Neural crest cell (in vitro differentiated cells): ENCODE results near the gene DOCK10. TPM values are rescaled to one million over a fixed set of nuclear protein-coding genes. Genes with fewer than 3 reads are reported as not detected.
"Not testable (repeated sequence)": the region's sequence is repeated elsewhere in the genome, so short reads cannot be mapped to it uniquely, and the experiment has no call there.

Source experiments
- DNase-seq: peaks from one replicate; pipeline ENCODE4 v3.0.0; 2021; ENCODE audit warnings: low read depth, mixed read lengths, low spot score
- H3K27ac Mint-ChIP-seq: one replicate; pipeline ENCODE4 v1.8.0; 2021; ENCODE audit warnings: mild to moderate bottlenecking, mixed read lengths; ENCODE audit not compliant: unreplicated experiment
- H3K27me3 Mint-ChIP-seq: 2 replicates; pipeline ENCODE4 v1.8.0; 2021; ENCODE audit warnings: low read depth, mild to moderate bottlenecking, mixed read lengths
- H3K36me3 Mint-ChIP-seq: 2 replicates; pipeline ENCODE4 v1.8.0; 2021; ENCODE audit warnings: low read depth, mild to moderate bottlenecking, mixed read lengths
- H3K4me1 Mint-ChIP-seq: 2 replicates; pipeline ENCODE4 v1.8.0; 2021; ENCODE audit warnings: mixed read lengths
- H3K4me3 Mint-ChIP-seq: one replicate; pipeline ENCODE4 v1.8.0; 2021; ENCODE audit warnings: mild to moderate bottlenecking, mixed read lengths
- H3K9me3 Mint-ChIP-seq: 2 replicates; pipeline ENCODE4 v1.8.0; 2021; ENCODE audit warnings: mixed read lengths
- CTCF ChIP-seq: fragments of 200-600 bp; sonication (generic); conservative IDR thresholded peaks from 2 replicates; pipeline ENCODE4 v1.5.0; 2021; ENCODE audit warnings: antibody characterized with exemption, mild to moderate bottlenecking
- total RNA-seq: library from RNA; stranded (reverse); gene quantifications from 2 replicates; pipeline ENCODE4 v1.2.1, GENCODE V29; 2021

The DOCK10 gene
- total RNA-seq, 1 donor from 2014 or later = 29.7 TPM

DNA sequence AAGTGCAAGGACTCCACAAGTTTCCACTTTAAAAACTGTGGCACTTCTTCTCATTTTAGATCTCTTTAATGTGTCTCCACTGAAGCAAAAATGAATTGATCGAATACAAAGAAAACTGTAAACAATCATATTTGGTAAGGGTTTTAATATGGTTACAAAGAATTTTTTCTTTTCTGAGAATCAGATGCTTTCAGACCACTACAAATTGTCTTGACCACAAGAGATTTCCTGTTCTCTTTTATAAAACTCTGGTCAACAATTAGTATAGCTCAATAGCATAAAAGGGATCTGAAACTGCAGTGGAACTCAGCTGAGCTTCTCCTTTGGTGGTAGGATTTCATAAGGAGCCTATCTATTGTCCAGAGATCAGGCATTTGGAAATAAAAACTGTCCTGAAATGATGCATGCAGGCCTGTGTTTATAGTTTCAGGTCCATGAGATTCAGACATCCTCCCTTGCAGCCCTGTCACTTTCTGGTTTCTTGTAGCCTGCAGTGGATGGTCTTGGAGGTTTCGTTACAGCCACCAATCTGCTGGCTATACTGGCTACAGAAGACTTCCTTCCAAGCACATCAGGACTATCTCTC is 120.0 kb downstream of the DOCK10 start:
- DNase-seq = no peak
- no peak overlapping the region for H3K4me3 Mint-ChIP-seq
- no peak overlapping the region for H3K27ac Mint-ChIP-seq
- H3K27me3 Mint-ChIP-seq = no peaks in the 10 kb centered on the region
- H3K4me1 Mint-ChIP-seq = peaks cover 7% of the 10 kb centered on the region
- H3K9me3 Mint-ChIP-seq = no peaks in the 10 kb centered on the region
- TF ChIP-seq CTCF = no peak
- peaks cover 6% of the 10 kb centered on the region for H3K36me3 Mint-ChIP-seq

GRCh38 chr2:224919472-224920110 is 122.7 kb downstream of the DOCK10 start:
- no peaks in the 10 kb centered on the region for H3K27me3 Mint-ChIP-seq
- H3K36me3 Mint-ChIP-seq = peaks cover 3% of the 10 kb centered on the region
- H3K4me1 Mint-ChIP-seq = peaks cover 11% of the 10 kb centered on the region
- no peak overlapping the region for H3K27ac Mint-ChIP-seq
- no peak overlapping the region for H3K4me3 Mint-ChIP-seq
- no peaks in the 10 kb centered on the region for H3K9me3 Mint-ChIP-seq
- no peak for TF ChIP-seq CTCF
- DNase-seq = no peak

DNA sequence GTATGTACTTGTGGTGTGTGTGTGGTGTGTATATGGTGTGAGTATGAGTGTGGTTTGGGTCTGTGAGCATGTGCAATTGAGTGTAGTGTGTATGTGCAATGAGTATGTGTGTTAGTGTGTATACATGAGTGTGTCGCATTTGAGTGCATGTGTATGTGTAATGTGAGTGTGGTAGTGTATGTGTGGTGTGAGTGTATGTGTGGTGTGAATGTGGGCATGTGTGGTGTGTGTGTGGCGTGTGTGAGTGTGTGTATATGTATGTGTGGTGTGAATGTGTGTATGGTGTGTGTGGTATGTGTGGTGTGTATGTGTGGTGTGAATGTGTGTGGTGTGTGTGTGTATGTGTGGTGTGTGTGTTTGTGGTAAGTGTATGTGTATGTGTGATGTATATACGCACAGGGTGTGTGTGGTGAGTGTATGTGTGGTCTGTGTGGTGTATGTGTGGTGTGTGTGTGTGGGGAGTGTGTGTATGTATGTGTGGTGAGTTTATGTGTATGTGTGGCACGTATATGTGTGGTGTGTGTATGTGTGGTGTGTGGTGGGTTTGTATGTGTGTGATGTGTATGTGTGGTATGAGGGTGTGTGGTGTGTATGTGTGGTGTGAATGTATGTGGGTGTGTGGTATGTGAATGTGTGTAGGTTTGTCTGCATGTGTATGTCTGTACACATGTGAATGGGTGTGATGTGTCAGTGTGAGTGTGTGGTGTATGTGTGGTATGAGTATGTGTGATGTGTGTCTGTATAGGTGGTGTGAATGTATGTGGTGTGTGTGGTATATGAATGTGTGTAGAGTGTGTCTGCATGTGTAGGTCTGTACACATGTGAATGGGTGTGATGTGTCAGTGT is 123.4 kb downstream of the DOCK10 start:
- Mint-ChIP-seq H3K36me3 (no peaks in the 10 kb centered on the region), H3K4me1 (peaks cover 11% of the 10 kb centered on the region), H3K4me3 (no peak overlapping the region), H3K9me3 (no peaks in the 10 kb centered on the region), H3K27me3 (no peaks in the 10 kb centered on the region), H3K27ac (no peak overlapping the region)
- no peak for DNase-seq
- TF ChIP-seq CTCF = no peak

- not testable (repeated sequence) for H3K27me3 Mint-ChIP-seq, H3K36me3 Mint-ChIP-seq, DNase-seq, H3K4me1 Mint-ChIP-seq, H3K4me3 Mint-ChIP-seq, H3K9me3 Mint-ChIP-seq, H3K27ac Mint-ChIP-seq
These were observed 125.0 kb downstream of the DOCK10 start for GRCh38 chr2:224917246-224917645.

GRCh38 chr2:224915136-224915535 is 127.1 kb downstream of the DOCK10 start:
- Mint-ChIP-seq H3K4me3 (no peak overlapping the region), H3K36me3 (no peaks in the 10 kb centered on the region), H3K9me3 (no peaks in the 10 kb centered on the region), H3K27ac (no peak overlapping the region), H3K27me3 (no peaks in the 10 kb centered on the region), H3K4me1 (peaks cover 15% of the 10 kb centered on the region)
- no peak for DNase-seq
- no peak for TF ChIP-seq CTCF

DNA sequence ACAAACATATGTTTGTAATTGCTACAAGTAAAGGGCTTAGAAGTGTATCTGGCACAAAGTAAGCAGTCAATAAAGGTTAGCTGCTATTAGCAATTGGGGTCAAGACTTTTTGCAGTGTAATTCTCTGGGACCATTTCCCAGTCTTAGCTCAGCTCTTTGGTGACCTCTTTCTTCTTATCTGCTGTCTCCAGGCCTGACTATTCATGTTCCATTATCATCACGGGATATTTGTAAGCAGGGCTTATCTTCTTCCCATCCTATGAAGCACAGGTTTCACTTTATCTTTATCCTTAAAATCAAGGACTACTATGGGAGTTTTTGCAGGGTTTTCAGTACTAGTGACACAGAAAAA is 131.7 kb downstream of the DOCK10 start:
- Mint-ChIP-seq H3K27ac (peak overlapping the region; percentile 81), H3K4me1 (peaks cover 38% of the 10 kb centered on the region), H3K9me3 (peaks cover 2% of the 10 kb centered on the region), H3K27me3 (no peaks in the 10 kb centered on the region), H3K4me3 (no peak overlapping the region), H3K36me3 (peaks cover 17% of the 10 kb centered on the region)
- no peak for DNase-seq
- no peak for TF ChIP-seq CTCF
